Aorta (tissue), 5 donors: Measurements from ENCODE around the gene TFAP2C. TPM values are rescaled to one million over a fixed set of nuclear protein-coding genes. Genes with fewer than 3 reads are reported as not detected.

Experiments
- ATAC-seq: fragments of 200-7000 bp; cut with Tn5 transposase; one replicate; pipeline ENCODE4 v1.9.1; 2022; ENCODE audit warnings: moderate library complexity; ENCODE audit not compliant: low FRiP score
- DNase-seq, 2 donors: peaks; one replicate each; pipeline ENCODE4 v3.0.0-alpha.2; 2020
- H3K27ac ChIP-seq, 2 donors: one replicate each; pipeline ENCODE4 v1.5.1; 2013; ENCODE audit warnings: low read length in 2 of 2, mild to moderate bottlenecking in 2 of 2, moderate library complexity in 2 of 2, control low read depth in 1 of 2, inconsistent platforms in 1 of 2, low read depth in 1 of 2
- H3K27me3 ChIP-seq, 2 donors: one replicate each; pipeline ENCODE4 v1.6.1; 2013; ENCODE audit warnings: control low read depth in 1 of 2, low read length in 1 of 2, mild to moderate bottlenecking in 1 of 2, moderate library complexity in 1 of 2; ENCODE audit not compliant: insufficient read depth in 2 of 2, control insufficient read depth in 1 of 2
- H3K36me3 ChIP-seq, 2 donors: one replicate each; pipeline ENCODE4 v1.6.1; 2013; ENCODE audit warnings: control low read depth in 1 of 2, low read length in 1 of 2, mild to moderate bottlenecking in 1 of 2; ENCODE audit not compliant: insufficient read depth in 2 of 2, control insufficient read depth in 1 of 2
- H3K4me1 ChIP-seq, 2 donors: one replicate each; pipeline ENCODE4 v1.6.1; 2013; ENCODE audit warnings: low read length in 2 of 2, control low read depth in 1 of 2, mild to moderate bottlenecking in 1 of 2, moderate library complexity in 1 of 2; ENCODE audit not compliant: insufficient read depth in 2 of 2, control insufficient read depth in 1 of 2
- H3K4me3 ChIP-seq, 2 donors: one replicate each; pipeline ENCODE4 v1.5.1; 2013; ENCODE audit warnings: low read length in 2 of 2, control low read depth in 1 of 2, mild to moderate bottlenecking in 1 of 2
- H3K9me3 ChIP-seq: one replicate; pipeline ENCODE4 v1.6.1; 2013; ENCODE audit warnings: mild to moderate bottlenecking, low read length; ENCODE audit not compliant: control insufficient read depth
- WGBS, 2 donors: extraction: QIAGEN DNeasy Blood & Tissue Kit; methylation state at CpG; one replicate each; pipeline ENCODE4 v1.1.7; 2013; 5-methylcytosine and 5-hydroxymethylcytosine counted together
- intact Hi-C, 2 donors: fragments of 100-400 bp; cut with DNase I; formaldehyde crosslinking; loops; one replicate each; pipeline versions ENCODE4 v1.14.2 to v1.15.0; 2022
- polyA plus RNA-seq, 2 donors: library from polyadenylated mRNA; stranded (reverse); fragments of 200-250 nt; gene quantifications; one replicate each; pipeline ENCODE4 v1.2.3, GENCODE V29; 2013
- total RNA-seq, 2 donors: library from RNA; stranded (reverse); fragmentation: NEBNext Ultra II Directional; extraction: Animal tissue kit (Norgen Biotek cat#: 25700); gene quantifications; one replicate each; pipeline ENCODE4 v1.2.1, GENCODE V29; 2021
- donor health status: healthy with polysubstance abuse.
- donor health status: Bipolar disorder and iron deficiency.
- donor health status: DM: no; HTN: no; CAD: no.
- donor health status: DM: no; HTN: no; CAD: no.
- donor health status: DM: yes; HTN: yes; CAD: no.

Gene TFAP2C
- total and polyA plus RNA-seq, 4 donors, result 0.39 to 0.54 TPM; not detected in 2

DNA sequence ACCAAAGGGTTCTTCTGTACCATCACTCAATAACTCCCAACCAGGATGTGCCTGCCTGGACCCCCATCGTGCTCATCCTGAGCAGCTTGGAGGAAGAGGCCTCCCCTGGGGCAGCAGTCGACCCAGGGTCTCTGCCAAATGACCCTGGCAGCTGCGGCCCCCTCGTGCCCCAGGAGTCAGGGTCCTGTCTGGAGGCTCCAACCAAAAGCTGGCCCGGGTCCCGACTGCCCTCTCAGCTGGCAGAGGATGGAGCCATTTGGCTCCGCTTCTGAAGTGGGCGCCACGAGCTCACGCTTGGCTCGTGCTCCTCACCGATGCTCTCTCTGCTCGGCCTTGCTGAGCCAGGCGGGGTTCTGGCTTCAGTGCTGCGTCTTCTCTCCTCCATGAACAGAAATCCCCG is 56.8 kb downstream of the TFAP2C start:
- WGBS, 2 donors, result 47 to 50% methylated on average over 16 of the region's 16 CpGs
- intact Hi-C loops, result no loop called here
- H3K27me3 ChIP-seq, result no peaks in the 10 kb centered on the region
- H3K4me3 ChIP-seq, result no peak overlapping the region
- H3K4me1 ChIP-seq, result no peaks in the 10 kb centered on the region
- H3K9me3 ChIP-seq, result no peaks in the 10 kb centered on the region
- ATAC-seq (no peak), DNase-seq (no peak)
- no peak overlapping the region for H3K27ac ChIP-seq
- H3K36me3 ChIP-seq, result no peaks in the 10 kb centered on the region

DNA sequence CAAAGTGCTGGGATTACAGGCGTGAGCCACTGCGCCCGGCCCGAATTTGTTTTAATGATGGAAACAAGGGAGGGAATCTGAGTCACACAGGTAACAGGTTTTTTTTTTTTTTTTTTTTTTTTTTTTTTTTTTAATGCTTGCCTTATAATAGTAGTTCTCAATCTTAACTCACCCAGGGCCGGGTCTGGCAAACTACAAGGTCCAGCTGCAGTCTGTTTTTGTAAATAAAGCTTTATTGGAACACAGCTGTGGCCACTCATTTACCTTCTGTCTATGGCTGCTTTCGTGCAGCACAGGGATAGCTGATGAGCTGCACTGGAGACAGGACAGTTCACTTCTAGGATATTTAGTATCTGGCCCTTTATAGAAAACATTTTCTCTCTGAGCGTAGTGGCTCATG is 58.0 kb downstream of the TFAP2C start:
- Histone ChIP-seq H3K27me3 (no peaks in the 10 kb centered on the region), H3K36me3 (no peaks in the 10 kb centered on the region), H3K4me3 (no peak overlapping the region), H3K27ac (no peak overlapping the region), H3K9me3 (no peaks in the 10 kb centered on the region), H3K4me1 (no peaks in the 10 kb centered on the region)
- 89 to 92% methylated on average over 7 of the region's 7 CpGs for WGBS, 2 donors
- ATAC-seq (no peak), DNase-seq (no peak)
- intact Hi-C loops, result no loop called here

DNA sequence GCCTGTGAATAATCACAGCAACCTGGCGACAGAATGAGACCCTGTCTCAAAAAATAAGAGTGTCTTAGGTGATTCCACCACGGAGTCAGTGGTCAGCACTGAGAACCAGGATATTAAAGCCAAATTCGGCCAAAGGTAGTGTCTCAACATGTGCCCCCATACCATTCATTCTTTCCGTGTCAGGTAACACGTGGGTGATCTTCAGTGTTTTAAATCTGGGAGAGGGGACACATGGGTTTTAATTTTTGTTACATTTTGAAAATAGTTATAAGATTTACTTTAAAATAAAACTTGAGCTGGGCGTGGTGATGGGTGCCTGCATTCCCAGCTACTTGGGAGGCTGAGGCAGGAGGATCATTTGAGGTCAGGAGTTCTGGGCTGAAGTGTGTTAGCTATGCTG is 59.0 kb downstream of the TFAP2C start:
- ATAC-seq, result no peak
- H3K27ac ChIP-seq, result no peak overlapping the region
- DNase-seq, result no peak
- 81 to 87% methylated on average over 6 of the region's 6 CpGs for WGBS, 2 donors
- intact Hi-C loops, result no loop called here
- H3K4me3 ChIP-seq, result no peak overlapping the region
- no peaks in the 10 kb centered on the region for H3K27me3 ChIP-seq
- no peaks in the 10 kb centered on the region for H3K36me3 ChIP-seq
- no peaks in the 10 kb centered on the region for H3K9me3 ChIP-seq
- H3K4me1 ChIP-seq, result no peaks in the 10 kb centered on the region

Other genes with a start within 250 kb of the TFAP2C start
- 1 to 10 TPM in 1 of 2 donors, under 1 TPM in 1; 0.26 to 2.1 TPM for gene AURKA, start 237.1 kb upstream of the TFAP2C start, total RNA-seq
- gene AURKA, start 237.1 kb upstream of the TFAP2C start, polyA plus RNA-seq, result under 1 TPM; 0.75 to 0.77 TPM
- gene CSTF1, start 236.7 kb upstream of the TFAP2C start, total RNA-seq, result 10 to 100 TPM; 16.8 to 21.7 TPM
- gene CSTF1, start 236.7 kb upstream of the TFAP2C start, polyA plus RNA-seq, result 10 to 100 TPM in 1 of 2 donors, 1 to 10 TPM in 1; 6.5 to 11.1 TPM
- 1 to 10 TPM; 2.4 to 3.4 TPM for gene CASS4, start 217.0 kb upstream of the TFAP2C start, total RNA-seq
- 1 to 10 TPM in 1 of 2 donors, under 1 TPM in 1; 0.20 to 1.3 TPM for gene CASS4, start 217.0 kb upstream of the TFAP2C start, polyA plus RNA-seq
- 10 to 100 TPM; 68.1 to 72.6 TPM for gene RTF2, start 160.7 kb upstream of the TFAP2C start, total RNA-seq
- 10 to 100 TPM; 82.4 to 95.9 TPM for gene RTF2, start 160.7 kb upstream of the TFAP2C start, polyA plus RNA-seq
- 1 to 10 TPM in 1 of 2 donors, under 1 TPM in 1; 0.48 to 1.0 TPM for gene FAM209A, start 104.6 kb upstream of the TFAP2C start, total RNA-seq
- gene FAM209A, start 104.6 kb upstream of the TFAP2C start, polyA plus RNA-seq, result under 1 TPM in 1 of 2 donors, not detected in 1; 0.43 TPM
- gene FAM209B, start 96.1 kb upstream of the TFAP2C start, total RNA-seq, result under 1 TPM in 1 of 2 donors, not detected in 1; 0.90 TPM
- gene FAM209B, start 96.1 kb upstream of the TFAP2C start, polyA plus RNA-seq, result under 1 TPM in 1 of 2 donors, not detected in 1; 0.92 TPM